Activated B cell treated with CpG ODN at 0.5 μM for 24 hours (primary cell): ENCODE measurements around the gene TBC1D3B. TPM values are rescaled to one million over a fixed set of nuclear protein-coding genes. Genes with fewer than 3 reads are reported as not detected.
A peak's percentile ranks its signal among the peaks of the same experiment; 100 is the strongest.
"Not testable (repeated sequence)": the region's sequence is repeated elsewhere in the genome, so short reads cannot be mapped to it uniquely, and the experiment has no call there.

Experiments used
- ATAC-seq: fragments of 200-7000 bp; cut with Tn5 transposase; one replicate; pipeline ENCODE4 v1.10.0; 2021; ENCODE audit warnings: low read depth, mild to moderate bottlenecking, moderate library complexity
- CTCF ChIA-PET: fragments of 350-600 bp; sonication (Branson Sonifier 250); formaldehyde crosslinking; loops from one replicate; lab custom pipeline; 2021; ENCODE audit warnings: antibody characterized with exemption; lab: Charles Lee
- POLR2A ChIA-PET: fragments of 350-600 bp; sonication (Branson Sonifier 250); formaldehyde crosslinking; loops from one replicate; lab custom pipeline; 2021; ENCODE audit warnings: antibody characterized with exemption; lab: Charles Lee
- DNase-seq: peaks from one replicate; pipeline ENCODE4 v3.0.0; 2022
- H3K27ac Mint-ChIP-seq: one replicate; pipeline ENCODE4 v1.8.0; 2020; ENCODE audit warnings: mixed read lengths
- H3K27me3 Mint-ChIP-seq: one replicate; pipeline ENCODE4 v1.8.0; 2021; ENCODE audit warnings: mixed read lengths
- H3K36me3 Mint-ChIP-seq: one replicate; pipeline ENCODE4 v1.8.0; 2021; ENCODE audit warnings: low read depth, mixed read lengths
- H3K4me1 Mint-ChIP-seq: one replicate; pipeline ENCODE4 v1.8.0; 2021; ENCODE audit warnings: mixed read lengths
- H3K4me3 Mint-ChIP-seq: one replicate; pipeline ENCODE4 v1.8.0; 2020; ENCODE audit warnings: mild to moderate bottlenecking, mixed read lengths
- H3K9me3 Mint-ChIP-seq: one replicate; pipeline ENCODE4 v1.8.0; 2020; ENCODE audit warnings: mixed read lengths
- intact Hi-C: fragments of 100-400 bp; cut with micrococcal nuclease; formaldehyde crosslinking; loops from one replicate; pipeline ENCODE4 v1.15.1; 2024
- total RNA-seq: library from RNA; stranded (reverse); gene quantifications from 2 replicates; pipeline ENCODE4 v1.2.3, GENCODE V29; 2022
- TF ChIP-seq, protein P1 (sequence below): fragments of 200-600 bp; IDR thresholded peaks from one replicate; pipeline ENCODE4 v1.8.0; 2022; ENCODE audit warnings: antibody characterized with exemption, mild to moderate bottlenecking

Gene TBC1D3B
- total RNA-seq, 1 donor from 2014 or later = 12.8 TPM

DNA sequence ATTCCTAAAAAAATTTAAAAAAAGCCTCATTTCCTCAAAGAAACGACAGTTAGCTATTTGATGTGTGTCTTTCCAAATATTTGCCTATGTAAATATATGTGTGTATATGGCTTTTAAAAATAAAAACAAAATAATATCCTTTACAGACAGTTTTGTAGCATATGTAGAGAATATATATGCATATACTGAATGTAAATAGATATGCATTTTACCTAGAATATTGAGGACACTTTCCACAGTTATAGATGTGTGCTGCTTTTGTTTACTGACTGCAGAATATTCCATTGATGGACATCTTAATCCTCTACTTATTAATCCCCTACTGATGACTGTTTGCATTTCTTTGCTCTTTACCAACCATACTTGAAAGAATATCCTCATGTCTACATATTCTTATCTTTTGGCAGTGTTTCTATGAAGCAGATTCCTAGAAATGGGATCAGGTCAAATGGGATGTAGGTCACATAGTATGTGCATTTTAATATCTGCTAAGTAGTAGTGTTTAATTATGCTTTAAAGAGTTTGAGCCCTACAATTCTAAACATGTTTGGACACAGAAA is 16.9 kb upstream of the TBC1D3B start:
- TF ChIP-seq, protein P1, sequence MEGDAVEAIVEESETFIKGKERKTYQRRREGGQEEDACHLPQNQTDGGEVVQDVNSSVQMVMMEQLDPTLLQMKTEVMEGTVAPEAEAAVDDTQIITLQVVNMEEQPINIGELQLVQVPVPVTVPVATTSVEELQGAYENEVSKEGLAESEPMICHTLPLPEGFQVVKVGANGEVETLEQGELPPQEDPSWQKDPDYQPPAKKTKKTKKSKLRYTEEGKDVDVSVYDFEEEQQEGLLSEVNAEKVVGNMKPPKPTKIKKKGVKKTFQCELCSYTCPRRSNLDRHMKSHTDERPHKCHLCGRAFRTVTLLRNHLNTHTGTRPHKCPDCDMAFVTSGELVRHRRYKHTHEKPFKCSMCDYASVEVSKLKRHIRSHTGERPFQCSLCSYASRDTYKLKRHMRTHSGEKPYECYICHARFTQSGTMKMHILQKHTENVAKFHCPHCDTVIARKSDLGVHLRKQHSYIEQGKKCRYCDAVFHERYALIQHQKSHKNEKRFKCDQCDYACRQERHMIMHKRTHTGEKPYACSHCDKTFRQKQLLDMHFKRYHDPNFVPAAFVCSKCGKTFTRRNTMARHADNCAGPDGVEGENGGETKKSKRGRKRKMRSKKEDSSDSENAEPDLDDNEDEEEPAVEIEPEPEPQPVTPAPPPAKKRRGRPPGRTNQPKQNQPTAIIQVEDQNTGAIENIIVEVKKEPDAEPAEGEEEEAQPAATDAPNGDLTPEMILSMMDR = no peak
- CTCF ChIA-PET = no interaction called here
- H3K4me3 Mint-ChIP-seq = no peak overlapping the region
- POLR2A ChIA-PET = no interaction called here
- H3K9me3 Mint-ChIP-seq = no peaks in the 10 kb centered on the region
- peaks cover 39% of the 10 kb centered on the region for H3K4me1 Mint-ChIP-seq
- no peak for ATAC-seq
- no peak overlapping the region for H3K27ac Mint-ChIP-seq
- no peak for DNase-seq
- no peaks in the 10 kb centered on the region for H3K27me3 Mint-ChIP-seq
- intact Hi-C loops = no loop called here
- H3K36me3 Mint-ChIP-seq = no peaks in the 10 kb centered on the region

GRCh38 chr17:36190549-36191330 is 14.3 kb upstream of the TBC1D3B start:
- POLR2A ChIA-PET, H3K9me3 Mint-ChIP-seq, DNase-seq, ATAC-seq, H3K27ac Mint-ChIP-seq, intact Hi-C loops, H3K36me3 Mint-ChIP-seq, H3K27me3 Mint-ChIP-seq, CTCF ChIA-PET, H3K4me3 Mint-ChIP-seq: not testable (repeated sequence)
- H3K4me1 Mint-ChIP-seq = peaks cover 20% of the 10 kb centered on the region

GRCh38 chr17:36189993-36190392 is 13.6 kb upstream of the TBC1D3B start:
- H3K4me3 Mint-ChIP-seq, DNase-seq, ATAC-seq, H3K36me3 Mint-ChIP-seq, intact Hi-C loops, H3K27me3 Mint-ChIP-seq, POLR2A ChIA-PET, CTCF ChIA-PET, H3K27ac Mint-ChIP-seq, H3K9me3 Mint-ChIP-seq: not testable (repeated sequence)
- H3K4me1 Mint-ChIP-seq = peaks cover 17% of the 10 kb centered on the region

GRCh38 chr17:36188891-36189306 is 12.5 kb upstream of the TBC1D3B start:
- DNase-seq (no peak), ATAC-seq (peak; percentile 81)
- peaks cover 2% of the 10 kb centered on the region for H3K27me3 Mint-ChIP-seq
- H3K9me3 Mint-ChIP-seq = no peaks in the 10 kb centered on the region
- H3K27ac Mint-ChIP-seq = peak overlapping the region; percentile 68
- intact Hi-C loops = no loop called here
- TF ChIP-seq, protein P1 = no peak
- no peak overlapping the region for H3K4me3 Mint-ChIP-seq
- CTCF ChIA-PET = no interaction called here
- peaks cover 17% of the 10 kb centered on the region for H3K4me1 Mint-ChIP-seq
- H3K36me3 Mint-ChIP-seq = no peaks in the 10 kb centered on the region
- POLR2A ChIA-PET = interaction anchor here (0.5 kb wide), 1 partner anchor 9 kb away, joined by 5 read pairs; no protein-coding TSS in a partner anchor

GRCh38 chr17:36187943-36188665 is 11.7 kb upstream of the TBC1D3B start:
- DNase-seq, H3K36me3 Mint-ChIP-seq, ATAC-seq, H3K27me3 Mint-ChIP-seq, CTCF ChIA-PET, POLR2A ChIA-PET, intact Hi-C loops, H3K4me3 Mint-ChIP-seq, H3K27ac Mint-ChIP-seq, H3K9me3 Mint-ChIP-seq: not testable (repeated sequence)
- H3K4me1 Mint-ChIP-seq = peaks cover 17% of the 10 kb centered on the region

DNA sequence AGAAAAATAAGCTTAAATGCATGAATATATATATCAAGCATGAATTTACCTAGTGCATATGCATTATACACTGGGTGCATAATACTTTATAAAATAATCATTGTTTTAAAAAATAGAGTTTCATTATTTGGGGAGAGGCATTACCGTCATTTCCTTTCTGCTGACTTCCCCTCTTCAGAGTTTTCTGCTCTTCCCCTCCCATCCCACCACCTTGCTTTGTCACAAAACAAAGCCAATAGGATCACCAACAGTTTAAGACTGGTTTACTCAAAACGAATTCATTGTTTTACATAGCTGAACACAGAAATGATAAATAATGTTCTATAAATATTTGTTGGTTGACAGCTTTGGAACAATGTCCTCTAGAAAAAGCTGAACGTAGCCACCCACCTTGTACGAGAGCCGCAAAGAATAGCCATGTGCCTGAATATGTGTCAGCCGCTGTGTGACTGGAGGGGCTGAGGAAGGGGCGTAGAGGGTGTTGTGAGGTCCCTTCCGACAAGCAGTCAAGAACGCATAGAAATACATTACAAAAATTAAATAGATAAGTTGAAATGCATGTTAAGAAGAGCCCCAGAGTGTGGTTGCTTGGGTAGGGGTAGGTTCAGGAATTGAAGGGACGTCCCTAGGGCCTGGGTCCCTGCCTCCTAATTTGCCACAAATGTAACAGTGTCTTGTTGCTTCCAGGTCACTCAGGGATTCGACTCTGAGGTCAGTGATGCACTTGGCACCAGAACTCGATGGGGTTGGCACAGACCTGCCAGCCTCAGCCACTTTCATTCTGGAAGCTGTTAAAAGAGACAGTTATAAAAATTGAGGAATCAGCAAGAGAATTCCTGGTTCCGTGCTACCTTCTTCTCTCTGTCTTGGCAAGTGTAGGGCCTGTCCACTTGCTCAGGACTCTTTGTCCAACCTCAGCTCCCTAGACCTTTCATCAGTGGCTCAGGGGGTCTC is 10.7 kb upstream of the TBC1D3B start:
- peaks cover 12% of the 10 kb centered on the region for H3K4me1 Mint-ChIP-seq
- H3K27me3 Mint-ChIP-seq, DNase-seq, H3K9me3 Mint-ChIP-seq, intact Hi-C loops, POLR2A ChIA-PET, H3K36me3 Mint-ChIP-seq, CTCF ChIA-PET, ATAC-seq, H3K4me3 Mint-ChIP-seq, H3K27ac Mint-ChIP-seq: not testable (repeated sequence)
